SU-DHL-6 (cell line): ENCODE measurements around the gene JTB.

ENCODE experiments used
- EZH2phosphoT487 ChIP-seq: fragments of 200-600 bp; sonication (generic), shearing (Covaris generic); conservative IDR thresholded peaks from 2 replicates; pipeline ENCODE4 v1.6.1; 2018; ENCODE audit warnings: mild to moderate bottlenecking, antibody characterized with exemption, low read length, moderate library complexity, mixed read lengths
- TF ChIP-seq, protein P1 (sequence below): fragments of 200-600 bp; sonication (generic); IDR thresholded peaks from one replicate; pipeline ENCODE4 v1.5.1; 2017; ENCODE audit warnings: antibody characterized with exemption, mild to moderate bottlenecking, low read length, moderate library complexity; ENCODE audit not compliant: insufficient read depth, poor library complexity, severe bottlenecking

DNA sequence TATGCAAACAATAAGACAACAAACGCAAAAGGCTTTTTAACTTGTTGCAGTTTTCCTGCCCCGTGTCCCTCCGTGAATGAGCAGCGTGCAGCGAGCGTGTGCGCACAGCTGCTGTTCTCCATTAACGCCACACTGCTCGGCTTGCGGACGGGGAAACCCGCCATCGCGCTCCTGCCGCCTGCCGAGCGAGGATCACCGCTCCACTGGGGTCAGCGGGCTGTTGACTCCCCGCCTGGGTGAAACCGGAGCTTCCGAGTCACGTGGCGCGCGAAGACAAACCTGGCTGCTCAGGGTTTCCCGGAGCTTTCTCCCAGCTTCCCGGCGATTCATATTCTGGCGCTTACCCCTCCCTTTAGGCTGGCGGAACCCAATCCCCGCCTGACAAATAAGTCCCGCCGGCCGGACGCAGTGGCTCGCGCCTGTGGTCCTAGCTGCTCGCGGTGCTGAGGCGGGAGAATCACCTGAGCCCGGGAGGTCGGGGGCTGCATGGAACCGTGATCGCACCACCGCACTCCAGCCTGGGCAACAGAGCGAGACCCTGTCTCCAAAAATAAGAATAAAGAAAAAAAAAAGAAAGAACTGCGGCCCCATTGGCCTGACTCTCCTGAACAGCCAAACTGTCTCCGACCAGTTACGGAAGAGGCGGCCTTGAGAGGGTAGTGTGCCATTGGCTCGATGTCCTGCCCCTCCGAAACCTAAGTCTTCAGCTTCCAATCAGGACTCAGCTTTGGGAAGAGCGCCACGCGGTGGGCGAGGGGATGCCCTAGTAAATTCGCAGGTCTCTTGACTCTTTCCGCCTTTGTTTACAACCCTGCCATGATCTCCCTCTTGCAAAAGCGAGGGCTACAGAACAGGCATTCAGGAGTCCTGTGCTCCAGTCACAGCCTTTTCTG lies 10.1 kb downstream of the JTB start, which contains the start of gene CREB3L4:
- TF ChIP-seq, protein P1, sequence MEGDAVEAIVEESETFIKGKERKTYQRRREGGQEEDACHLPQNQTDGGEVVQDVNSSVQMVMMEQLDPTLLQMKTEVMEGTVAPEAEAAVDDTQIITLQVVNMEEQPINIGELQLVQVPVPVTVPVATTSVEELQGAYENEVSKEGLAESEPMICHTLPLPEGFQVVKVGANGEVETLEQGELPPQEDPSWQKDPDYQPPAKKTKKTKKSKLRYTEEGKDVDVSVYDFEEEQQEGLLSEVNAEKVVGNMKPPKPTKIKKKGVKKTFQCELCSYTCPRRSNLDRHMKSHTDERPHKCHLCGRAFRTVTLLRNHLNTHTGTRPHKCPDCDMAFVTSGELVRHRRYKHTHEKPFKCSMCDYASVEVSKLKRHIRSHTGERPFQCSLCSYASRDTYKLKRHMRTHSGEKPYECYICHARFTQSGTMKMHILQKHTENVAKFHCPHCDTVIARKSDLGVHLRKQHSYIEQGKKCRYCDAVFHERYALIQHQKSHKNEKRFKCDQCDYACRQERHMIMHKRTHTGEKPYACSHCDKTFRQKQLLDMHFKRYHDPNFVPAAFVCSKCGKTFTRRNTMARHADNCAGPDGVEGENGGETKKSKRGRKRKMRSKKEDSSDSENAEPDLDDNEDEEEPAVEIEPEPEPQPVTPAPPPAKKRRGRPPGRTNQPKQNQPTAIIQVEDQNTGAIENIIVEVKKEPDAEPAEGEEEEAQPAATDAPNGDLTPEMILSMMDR = peak; percentile 13
- no peak for TF ChIP-seq EZH2phosphoT487
